Mucosa of gallbladder (tissue), 1 donor: ENCODE data around the gene AKAP12. TPM values are rescaled to one million over a fixed set of nuclear protein-coding genes. Genes with fewer than 3 reads are reported as not detected.
A peak's percentile ranks its signal among the peaks of the same experiment; 100 is the strongest.

Experiments
- DNase-seq: peaks from one replicate; pipeline ENCODE4 v3.0.0-alpha.2; 2020; ENCODE audit warnings: low spot score
- total RNA-seq: library from RNA; stranded (reverse); gene quantifications from one replicate; pipeline ENCODE4 v1.2.1, GENCODE V29; 2021
- donor health status: DM: no; HTN: no; CAD: no.

The AKAP12 gene
- total RNA-seq, 1 donor from 2014 or later: 81.0 TPM

- no peak for DNase-seq
Observed at GRCh38 chr6:151279891-151280290, 40.1 kb downstream of the AKAP12 start.

- no peak for DNase-seq
Observed at GRCh38 chr6:151280859-151281258, 41.1 kb downstream of the AKAP12 start.

DNA sequence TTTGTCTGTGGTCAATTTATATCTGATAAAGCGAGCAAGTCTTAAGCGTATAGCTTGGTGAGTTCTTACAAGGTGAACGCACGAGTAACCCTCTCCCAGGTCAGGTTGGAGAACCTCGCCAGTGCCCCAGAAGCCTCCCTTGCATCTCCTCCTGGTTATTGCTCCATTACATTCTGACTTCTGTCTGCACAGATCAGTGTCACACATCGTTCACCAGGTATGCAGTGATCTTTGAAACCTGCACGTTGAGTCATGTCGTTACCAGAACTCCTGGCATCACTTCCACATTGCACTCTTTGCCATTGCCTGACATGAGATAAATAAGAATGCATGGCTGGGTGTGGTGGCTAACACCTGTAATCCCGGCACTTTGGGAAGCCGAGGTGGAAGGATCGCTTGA is 44.2 kb downstream of the AKAP12 start:
- no peak for DNase-seq

DNA sequence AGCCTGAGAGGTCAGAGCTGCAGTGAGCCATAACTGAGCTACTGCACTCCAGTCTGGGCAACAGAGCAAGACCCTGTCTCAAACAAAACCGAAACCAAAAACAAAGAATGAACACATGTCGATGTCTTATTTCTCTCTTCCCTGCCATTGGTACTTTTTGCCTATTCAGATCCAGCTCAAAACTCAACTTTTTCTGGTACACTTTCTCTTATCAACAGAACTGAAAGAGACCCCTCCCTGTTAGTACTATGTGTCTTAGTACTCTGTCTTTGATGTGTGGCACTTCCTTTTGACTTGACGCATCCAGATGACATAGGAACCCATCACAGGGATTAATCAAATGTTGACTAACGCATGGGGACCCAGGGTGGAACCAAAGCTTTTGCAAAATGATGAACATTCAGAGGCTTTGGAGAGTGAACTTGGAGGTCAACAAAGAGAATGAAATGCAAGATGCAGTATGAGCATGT is 44.8 kb downstream of the AKAP12 start:
- no peak for DNase-seq

DNA sequence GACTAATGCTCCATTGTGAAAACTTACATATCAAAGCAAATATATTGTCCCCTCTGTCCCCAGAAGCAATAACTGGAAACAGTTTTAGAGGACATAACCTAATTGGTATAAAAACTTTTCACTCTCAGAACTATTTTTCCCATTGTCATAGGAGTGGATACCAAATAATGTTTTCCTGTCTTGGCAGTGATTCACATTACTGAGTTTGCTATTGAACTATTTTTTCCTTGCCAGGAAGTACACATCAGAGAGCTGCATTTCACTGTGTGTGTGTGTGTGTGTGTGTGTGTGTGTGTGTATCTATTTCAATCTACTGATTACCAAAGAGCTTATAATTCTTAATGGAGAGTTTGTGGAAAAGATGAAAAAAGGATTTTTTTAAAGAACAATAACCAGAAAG is 45.4 kb downstream of the AKAP12 start:
- no peak for DNase-seq

DNA sequence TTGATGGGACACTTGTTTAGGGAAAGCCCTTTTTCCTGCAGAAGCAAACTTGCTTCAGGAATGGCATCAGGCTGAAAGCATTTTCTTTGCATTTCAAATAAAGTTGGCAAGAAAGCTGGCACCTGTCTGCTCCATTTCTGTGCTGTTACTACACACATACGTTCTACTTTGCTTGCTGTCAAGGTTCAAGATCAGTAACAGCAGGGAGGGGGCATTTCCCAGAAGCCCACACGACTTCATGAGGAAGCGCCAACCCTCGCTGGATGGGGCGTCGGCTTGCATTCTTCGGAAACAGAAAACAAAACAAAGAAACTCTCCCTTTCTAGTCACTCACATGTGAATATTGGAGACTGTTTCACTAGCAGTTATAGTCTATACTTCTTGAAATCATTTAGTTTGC is 46.4 kb downstream of the AKAP12 start:
- no peak for DNase-seq

GRCh38 chr6:151288712-151289398 is 49.1 kb downstream of the AKAP12 start:
- DNase-seq: no peak

DNA sequence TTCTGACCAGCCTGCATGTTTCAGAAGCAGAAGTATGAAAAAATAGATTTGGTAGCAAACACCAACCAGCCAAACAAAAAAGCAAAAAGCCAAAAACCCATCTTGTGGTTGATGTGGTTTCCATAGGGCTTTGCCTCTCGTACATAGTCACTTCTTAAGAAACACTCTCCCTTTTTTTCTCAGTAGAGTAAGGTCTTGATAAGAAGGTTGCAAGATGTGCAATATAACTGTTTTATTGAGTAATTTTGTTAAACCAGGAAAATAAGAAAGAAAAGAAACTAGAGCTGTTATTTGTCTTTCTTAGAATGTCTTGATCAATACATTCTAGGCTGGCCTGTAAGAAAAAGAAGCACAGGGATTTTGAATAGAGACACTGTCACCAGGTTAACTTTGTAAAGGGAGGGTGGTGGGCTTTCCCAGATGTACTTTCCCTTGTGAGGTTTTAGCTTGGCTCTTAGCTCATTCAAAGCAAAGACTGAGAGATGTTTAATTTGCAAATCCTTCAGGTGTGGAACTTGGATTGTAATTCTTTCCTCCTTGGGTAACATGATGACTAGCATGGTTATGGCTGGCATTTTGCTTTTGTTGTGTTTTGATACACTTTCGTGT is 49.7 kb downstream of the AKAP12 start:
- no peak for DNase-seq

DNA sequence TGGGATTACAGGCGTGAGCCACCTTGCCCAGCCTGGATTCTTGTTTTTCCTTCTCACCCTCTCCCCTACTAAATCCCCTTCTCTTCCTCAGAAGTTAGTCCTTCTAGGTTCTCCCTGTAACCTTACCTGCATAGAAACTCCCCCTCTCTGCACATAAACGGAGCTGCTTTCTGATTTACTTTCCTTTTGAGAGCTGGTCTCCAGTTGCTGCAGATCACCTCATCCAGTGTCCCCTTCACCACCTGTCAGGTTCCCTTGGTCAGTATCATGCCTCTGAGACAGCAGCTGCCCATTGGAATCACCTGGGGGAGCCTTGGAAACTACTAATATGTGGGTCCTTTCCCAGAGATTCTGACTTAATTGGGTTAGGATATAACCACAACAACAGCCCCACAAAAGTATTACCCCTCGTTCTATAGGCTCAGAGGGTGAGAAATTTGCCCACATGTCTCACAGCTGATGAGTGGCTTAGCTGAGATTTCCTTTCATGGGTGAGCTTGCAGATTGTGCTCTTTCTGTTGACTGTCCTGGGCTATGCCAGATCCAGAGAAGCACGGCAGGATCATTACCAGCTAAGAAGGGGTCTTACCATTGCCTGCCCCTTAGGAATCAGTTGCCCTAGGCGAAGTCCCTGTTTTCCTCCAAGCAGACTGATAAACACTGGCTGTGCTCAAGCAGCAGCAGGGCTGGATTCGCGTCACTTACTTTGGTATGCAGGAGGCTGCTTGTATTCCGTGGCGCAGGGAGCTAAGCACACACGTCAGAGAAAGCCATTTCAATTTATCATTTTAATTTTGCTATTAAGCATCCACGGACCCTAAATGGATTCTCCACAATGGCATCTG is 51.3 kb downstream of the AKAP12 start:
- peak; percentile 72 for DNase-seq

- peak; percentile 26 for DNase-seq
Observed at GRCh38 chr6:151291722-151292059, 51.9 kb downstream of the AKAP12 start.

DNA sequence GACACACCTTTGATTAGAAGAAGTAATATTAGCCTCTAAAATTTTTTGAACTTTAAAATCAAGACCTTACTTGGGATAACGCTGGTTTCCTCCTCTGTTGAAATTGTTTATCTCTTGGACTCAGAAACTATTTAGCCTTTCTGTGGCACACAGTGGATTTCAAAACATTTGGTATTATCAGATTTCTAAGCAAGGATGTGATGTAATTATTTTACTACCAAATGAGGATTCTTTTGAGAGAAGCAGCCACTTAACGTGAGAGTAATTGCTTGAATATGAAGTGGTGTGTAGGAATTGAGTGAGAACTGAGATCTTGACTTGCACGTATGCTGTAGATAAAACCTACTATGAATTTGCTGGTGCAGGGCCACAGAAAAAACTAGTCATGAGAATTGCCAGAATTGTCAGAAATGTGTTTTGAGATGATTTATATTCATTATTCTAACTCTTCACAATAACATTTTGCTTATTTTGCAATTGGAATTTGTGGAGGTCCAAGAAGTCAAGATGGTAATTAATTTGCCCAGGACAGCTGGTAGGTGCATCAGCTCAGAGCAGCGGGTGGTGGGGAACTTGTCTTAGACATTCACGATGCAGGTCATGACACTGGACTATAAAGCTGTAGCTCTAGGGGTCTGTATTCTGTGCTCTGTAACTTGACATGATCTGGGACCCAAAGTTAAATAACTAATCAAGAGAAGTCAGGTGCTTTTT is 53.4 kb downstream of the AKAP12 start:
- DNase-seq: no peak

DNA sequence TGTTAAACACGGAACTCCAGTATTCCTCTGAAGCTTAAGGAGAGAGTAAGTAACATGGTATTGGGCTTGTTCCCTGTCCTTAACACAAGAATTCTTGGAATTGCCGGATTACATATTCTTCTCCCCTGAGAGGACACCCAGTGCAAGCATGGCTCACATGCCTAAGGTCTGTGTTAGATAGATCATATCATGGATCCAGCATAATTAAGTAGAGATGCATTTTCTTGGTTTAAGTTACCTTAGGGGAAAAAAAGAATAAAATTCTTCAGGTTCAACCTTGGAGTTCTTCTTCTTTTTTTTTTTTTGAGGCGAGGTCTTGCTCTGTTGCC is 53.9 kb downstream of the AKAP12 start:
- DNase-seq: no peak

DNA sequence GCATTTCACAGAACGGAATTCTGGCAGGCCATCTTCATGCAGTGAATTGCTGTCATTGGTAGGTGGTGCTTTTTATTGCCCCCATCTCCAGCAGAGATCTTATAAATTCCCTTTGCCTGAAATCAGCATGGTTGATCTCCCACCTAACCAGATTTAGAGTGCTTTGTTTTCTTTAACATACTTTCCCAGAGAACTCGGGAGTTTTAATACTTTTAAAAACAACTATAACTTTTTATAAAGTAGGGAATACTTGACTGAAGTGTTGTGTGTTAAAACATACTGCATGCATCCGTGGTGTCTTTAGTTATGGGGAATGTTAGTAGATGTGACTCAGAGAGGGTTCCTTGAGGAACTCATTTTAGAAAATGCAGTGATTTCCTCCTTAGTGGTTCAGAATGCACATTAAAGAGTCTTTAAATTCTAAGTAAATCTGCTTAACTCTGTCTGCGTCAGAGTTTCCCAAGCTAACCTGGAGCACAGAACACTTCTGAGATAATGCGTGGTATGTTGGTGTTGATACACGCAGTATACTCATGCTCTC is 54.9 kb downstream of the AKAP12 start:
- DNase-seq: no peak

DNA sequence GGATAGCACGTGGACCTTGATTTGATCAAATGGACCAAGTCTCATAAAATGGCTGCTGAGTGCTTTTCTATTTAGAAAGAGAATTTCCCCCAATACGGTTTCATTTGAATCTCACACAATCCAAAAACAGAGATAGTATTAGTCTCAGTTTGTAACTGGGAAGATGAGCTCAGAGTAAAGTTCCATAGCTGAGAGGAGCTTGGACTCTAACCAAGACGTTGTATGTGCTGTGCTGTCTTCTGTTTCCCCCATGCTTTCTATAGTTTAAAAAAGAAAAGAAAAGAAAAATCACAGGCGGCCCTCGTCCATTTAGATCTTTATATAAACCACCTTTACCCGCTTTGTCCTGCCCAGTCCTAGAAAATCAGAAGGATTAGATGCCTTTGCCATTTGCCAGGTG is 58.1 kb downstream of the AKAP12 start:
- DNase-seq: no peak

DNA sequence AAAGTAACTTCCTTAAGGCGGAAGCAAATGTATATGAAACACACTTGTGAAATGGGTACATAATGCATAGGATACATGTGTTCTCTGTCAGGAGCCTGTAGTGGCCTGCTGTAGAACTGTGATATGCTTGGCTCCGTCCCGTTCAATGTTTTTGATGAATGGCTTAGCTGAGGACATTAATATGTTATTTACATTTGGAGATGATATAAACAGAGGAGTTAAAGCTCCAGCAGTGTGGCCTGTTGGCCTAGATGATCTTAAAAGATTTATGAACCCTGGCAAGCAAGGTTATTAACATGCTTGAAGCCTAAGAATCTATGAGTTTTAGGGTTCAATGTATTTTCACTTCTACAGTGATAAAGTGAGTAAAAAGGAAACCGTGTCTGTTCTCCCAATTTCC is 59.2 kb downstream of the AKAP12 start:
- DNase-seq: no peak

DNA sequence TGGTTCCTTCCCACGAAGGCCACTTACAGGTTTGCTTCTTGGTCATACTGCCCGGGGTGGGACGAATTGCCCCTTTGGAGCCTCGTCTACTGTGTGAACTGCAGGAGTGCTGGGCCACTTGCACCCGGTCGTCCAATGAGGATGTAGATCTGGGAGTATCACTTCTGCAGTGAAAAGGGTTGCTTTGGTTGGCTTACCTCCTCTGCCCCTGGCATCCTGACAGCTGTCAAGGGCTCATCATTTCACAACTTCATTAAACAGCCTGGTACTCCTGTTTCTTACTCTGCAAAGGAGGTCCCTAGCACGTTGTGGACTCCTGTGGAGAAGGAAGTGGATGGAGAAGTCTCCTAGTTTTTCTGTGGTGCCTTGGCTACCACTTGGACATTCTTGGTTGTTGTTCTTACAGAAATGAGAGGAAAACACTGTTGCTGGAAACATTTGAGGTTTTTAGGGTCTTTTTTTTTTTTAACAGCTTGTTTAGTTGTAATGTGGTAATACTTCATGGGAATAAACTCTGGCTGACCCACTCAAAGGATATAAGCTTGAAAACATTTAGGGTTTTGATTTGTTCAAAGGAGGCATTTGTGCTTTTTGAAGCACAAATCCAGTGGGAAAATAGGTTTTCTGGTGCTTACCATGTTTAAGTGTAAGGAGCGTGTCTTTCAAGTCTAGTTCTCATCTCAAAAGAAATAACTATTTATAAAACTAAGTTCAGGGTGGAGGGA is 60.7 kb downstream of the AKAP12 start:
- no peak for DNase-seq

- DNase-seq: no peak
Observed at GRCh38 chr6:151301547-151301946, 61.8 kb downstream of the AKAP12 start.

- no peak for DNase-seq
Observed at GRCh38 chr6:151303231-151303630, 63.5 kb downstream of the AKAP12 start.

DNA sequence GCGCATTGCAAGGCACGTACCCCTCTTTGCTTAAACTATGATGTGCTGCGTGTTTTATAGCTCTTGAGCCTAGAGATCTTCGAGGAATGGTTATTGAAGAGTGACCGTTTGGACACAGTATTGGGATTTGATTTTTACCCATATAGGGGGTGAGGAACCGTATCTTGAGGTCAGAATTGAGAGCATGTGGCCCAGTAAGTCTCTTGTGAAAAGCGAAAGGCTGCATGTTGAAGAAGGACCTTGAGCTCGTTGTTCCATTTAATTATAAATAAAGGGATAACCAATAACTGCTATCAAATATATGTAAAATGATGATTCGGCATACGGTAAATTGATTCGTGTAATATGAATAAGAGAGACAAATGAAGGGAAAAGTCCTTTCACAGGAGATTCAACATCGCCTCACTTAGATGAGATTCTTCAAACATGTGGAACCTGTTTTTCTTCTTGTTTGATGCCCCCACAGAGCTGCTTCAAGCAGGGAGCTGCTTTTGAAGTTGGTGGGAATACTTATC is 66.6 kb downstream of the AKAP12 start:
- DNase-seq: no peak

DNA sequence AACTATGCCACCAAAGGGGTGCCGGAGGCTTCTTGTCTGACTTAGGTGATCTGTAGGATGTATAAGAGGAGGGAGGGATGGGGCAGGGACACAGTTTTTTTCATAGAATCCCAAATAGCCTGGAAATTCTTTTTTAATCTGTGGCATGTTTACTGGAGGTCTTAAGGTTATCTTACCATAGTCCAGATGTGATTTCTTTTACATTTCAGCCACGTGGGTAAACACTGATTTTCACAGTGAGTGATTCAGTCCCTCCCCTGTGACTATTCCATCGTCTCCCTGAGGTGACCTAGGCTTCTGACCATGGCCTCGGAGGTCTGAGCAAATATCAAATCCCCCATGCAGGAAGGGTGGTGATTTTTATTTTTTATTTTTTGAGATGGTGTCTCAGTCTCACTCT is 67.7 kb downstream of the AKAP12 start:
- no peak for DNase-seq

DNA sequence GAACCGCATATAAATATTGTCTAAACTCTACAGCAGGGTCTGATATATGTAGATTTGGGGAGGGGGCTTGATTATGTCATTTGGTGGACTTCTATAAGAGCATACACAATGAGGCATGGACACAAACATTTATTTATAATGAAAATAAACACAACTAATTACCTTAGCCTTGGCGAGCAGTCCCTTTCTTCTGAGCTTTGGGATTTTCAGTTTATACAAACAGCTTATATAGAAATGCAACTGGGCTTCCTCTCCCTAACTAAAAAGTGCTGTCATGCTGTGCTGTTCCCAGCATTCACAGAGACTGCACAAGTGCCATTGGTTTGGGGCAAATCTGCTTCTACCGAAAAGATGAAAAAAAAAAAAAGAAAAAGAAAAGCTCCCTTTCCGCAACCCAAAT is 69.9 kb downstream of the AKAP12 start:
- no peak for DNase-seq
